Stimulated activated CD8-positive, alpha-beta memory T cell treated with anti-CD3 and anti-CD28 coated beads, Interleukin-4, amount 100 ng/mL, for 24 hours (primary cell): ENCODE data around the gene LTBP1.

ENCODE experiments used
- DNase-seq: peaks from one replicate; pipeline ENCODE4 v3.0.0-alpha.2; 2020; ENCODE audit warnings: low read depth

Gene LTBP1

GRCh38 chr2:33313039-33313438 lies 366.3 kb downstream of the LTBP1 start:
- no peak for DNase-seq

- no peak for DNase-seq
These were observed 367.8 kb downstream of the LTBP1 start for GRCh38 chr2:33314541-33314940.

GRCh38 chr2:33316328-33316727 lies 369.6 kb downstream of the LTBP1 start:
- DNase-seq, result no peak

GRCh38 chr2:33317369-33318007 lies 370.7 kb downstream of the LTBP1 start:
- DNase-seq, result no peak

GRCh38 chr2:33318456-33318855 lies 371.7 kb downstream of the LTBP1 start:
- no peak for DNase-seq

- DNase-seq, result no peak
These were observed 373.8 kb downstream of the LTBP1 start for GRCh38 chr2:33320573-33320972.

- DNase-seq, result no peak
These were observed 374.6 kb downstream of the LTBP1 start for GRCh38 chr2:33321236-33321771.

- no peak for DNase-seq
These were observed 375.2 kb downstream of the LTBP1 start for GRCh38 chr2:33321876-33322483.

- no peak for DNase-seq
These were observed 375.9 kb downstream of the LTBP1 start for GRCh38 chr2:33322612-33323011.

GRCh38 chr2:33323957-33324356 lies 377.2 kb downstream of the LTBP1 start:
- DNase-seq, result no peak

- DNase-seq, result no peak
These were observed 379.3 kb downstream of the LTBP1 start for GRCh38 chr2:33326100-33326499.

- DNase-seq, result no peak
These were observed 386.7 kb downstream of the LTBP1 start for GRCh38 chr2:33333433-33333832.

GRCh38 chr2:33334083-33334482 lies 387.3 kb downstream of the LTBP1 start:
- DNase-seq, result no peak

- DNase-seq, result no peak
These were observed 388.8 kb downstream of the LTBP1 start for GRCh38 chr2:33335516-33335915.

GRCh38 chr2:33336036-33336625 lies 389.4 kb downstream of the LTBP1 start:
- no peak for DNase-seq

GRCh38 chr2:33337385-33337960 lies 390.7 kb downstream of the LTBP1 start:
- DNase-seq, result no peak

- DNase-seq, result no peak
These were observed 391.2 kb downstream of the LTBP1 start for GRCh38 chr2:33337981-33338380.

- DNase-seq, result no peak
These were observed 392.5 kb downstream of the LTBP1 start for GRCh38 chr2:33339269-33339668.

GRCh38 chr2:33340280-33340679 lies 393.5 kb downstream of the LTBP1 start:
- no peak for DNase-seq

- no peak for DNase-seq
These were observed 395.4 kb downstream of the LTBP1 start for GRCh38 chr2:33342171-33342570.

GRCh38 chr2:33342705-33343104 lies 396.0 kb downstream of the LTBP1 start:
- DNase-seq, result no peak

GRCh38 chr2:33343387-33343895 lies 396.7 kb downstream of the LTBP1 start:
- no peak for DNase-seq

GRCh38 chr2:33344230-33344629 lies 397.5 kb downstream of the LTBP1 start:
- DNase-seq, result no peak
